Inflammatory macrophage treated with lipopolysaccharide for 1 hour (primary cell): ENCODE data around the gene SEPTIN8.

Experiments
- DNase-seq, 2 donors: peaks; one replicate each; pipeline ENCODE4 v3.0.0-alpha.2; 2020 to 2022

Gene SEPTIN8

GRCh38 chr5:132779961-132780360, 2.9 kb upstream of the SEPTIN8 start:
- DNase-seq: no peak

DNA sequence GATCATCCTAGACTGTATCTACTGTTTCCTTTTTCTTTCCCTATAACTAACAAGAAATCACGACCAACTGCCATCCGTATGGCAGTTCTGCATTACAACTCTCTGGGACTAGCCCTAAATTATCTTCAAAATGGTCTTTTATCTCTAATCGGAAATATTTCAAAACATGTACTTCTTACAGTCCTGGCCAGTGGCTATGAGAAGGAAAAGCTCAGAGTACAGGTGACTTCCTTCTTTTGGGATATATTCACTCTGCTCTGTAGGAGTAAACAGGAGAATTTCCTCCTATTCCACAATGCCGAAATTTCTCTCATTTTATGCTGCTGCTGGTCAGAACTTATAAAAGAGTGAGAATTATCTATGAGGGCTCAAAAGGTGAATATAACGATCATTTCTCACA, 1.8 kb upstream of the SEPTIN8 start:
- no peak for DNase-seq

DNA sequence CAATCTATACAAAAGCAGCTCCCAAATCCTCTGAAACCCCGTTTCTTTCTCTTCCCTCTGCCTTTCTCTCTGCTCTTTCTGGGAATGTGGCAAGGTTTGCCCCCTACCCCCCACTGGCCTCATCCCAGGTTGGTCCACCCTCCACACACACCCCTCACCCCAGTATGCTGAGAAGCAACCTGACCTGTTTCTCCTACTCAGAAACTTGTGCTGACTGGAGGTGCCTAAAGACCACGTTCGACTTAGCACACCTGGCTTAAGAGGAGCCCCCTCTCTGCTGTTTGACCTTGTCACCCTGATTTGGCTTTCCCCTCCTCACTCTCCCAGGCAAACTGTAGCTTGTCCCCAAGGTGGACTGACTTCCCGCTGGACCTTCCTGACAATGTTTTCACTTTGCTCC, 1.1 kb upstream of the SEPTIN8 start:
- DNase-seq: no peak

DNA sequence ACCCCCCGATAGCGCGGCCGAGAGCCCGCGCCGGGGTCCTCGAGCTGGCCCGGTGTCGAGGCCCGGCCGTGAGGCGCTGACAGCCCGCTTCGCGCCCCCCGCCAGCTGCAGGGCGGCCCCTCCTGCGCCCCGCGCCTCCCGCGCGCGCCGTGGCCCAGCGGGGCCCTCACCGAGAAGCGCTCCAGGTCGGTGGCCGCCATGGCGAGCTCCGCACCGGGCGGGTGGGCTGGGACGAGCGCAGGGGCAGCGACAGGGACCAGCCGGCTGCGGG, 166 bp downstream of the SEPTIN8 start:
- no peak for DNase-seq

GRCh38 chr5:132776131-132776937, 705 bp downstream of the SEPTIN8 start:
- no peak for DNase-seq

DNA sequence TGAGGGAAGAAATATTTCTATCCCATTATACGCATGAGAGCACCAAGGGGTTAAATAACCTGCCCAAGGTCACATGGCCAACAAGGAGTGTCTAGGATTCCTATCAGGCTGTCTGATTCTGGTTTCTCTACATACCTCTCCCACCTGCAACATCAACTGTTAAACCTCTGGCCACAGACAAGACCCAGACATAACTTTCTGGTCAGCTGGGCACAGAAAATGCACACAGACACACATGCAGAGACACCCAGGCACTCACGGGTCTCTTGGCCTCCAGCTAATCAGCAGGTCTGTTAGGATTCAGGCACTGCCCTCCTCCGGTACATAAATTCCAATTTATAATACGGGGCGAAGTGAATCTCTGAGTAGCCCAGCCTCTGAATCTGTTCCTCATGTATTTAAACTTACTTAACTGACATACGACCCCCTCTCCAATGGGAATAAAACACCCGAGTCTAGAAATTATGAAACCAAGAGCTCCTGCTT, 1.5 kb downstream of the SEPTIN8 start:
- DNase-seq: no peak

DNA sequence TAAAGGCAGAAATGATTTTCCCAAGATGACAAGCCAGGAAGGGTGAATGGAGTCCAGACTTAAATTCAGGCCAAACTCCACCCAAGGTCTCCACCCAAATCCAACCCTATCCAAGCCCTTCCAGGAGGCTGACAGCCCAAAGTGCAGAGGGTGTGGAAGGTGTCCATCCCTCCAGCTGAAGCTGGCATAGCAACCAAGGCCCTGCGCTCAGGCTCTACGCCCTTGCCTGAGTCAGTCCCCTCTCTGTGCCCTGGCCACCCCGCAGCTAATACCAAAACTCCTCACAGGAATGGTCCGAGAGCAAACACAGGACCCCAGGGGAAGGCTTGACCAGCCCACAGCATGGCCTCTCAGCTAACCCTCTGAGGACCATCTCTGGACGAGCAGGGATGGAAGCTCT, 2.1 kb downstream of the SEPTIN8 start:
- DNase-seq: no peak

DNA sequence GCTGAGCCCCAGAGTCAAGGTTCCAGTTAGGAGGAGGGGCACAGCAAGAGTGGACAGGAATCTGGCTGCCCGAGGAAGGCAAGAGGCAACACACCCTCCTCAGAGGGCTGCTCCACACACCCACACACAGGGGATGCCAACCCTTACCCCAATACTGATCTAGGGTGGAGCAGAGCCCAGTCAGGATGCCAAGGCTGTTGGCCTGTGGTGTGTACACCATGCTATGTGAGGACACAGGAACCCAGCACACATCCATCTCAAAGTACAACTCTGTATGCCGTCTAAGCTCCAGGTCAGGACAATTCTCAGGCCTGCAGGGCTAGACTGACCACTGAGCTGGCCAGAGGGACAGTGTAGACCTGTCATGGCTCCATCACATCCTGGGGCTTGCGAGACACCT, 2.6 kb downstream of the SEPTIN8 start:
- DNase-seq: no peak

DNA sequence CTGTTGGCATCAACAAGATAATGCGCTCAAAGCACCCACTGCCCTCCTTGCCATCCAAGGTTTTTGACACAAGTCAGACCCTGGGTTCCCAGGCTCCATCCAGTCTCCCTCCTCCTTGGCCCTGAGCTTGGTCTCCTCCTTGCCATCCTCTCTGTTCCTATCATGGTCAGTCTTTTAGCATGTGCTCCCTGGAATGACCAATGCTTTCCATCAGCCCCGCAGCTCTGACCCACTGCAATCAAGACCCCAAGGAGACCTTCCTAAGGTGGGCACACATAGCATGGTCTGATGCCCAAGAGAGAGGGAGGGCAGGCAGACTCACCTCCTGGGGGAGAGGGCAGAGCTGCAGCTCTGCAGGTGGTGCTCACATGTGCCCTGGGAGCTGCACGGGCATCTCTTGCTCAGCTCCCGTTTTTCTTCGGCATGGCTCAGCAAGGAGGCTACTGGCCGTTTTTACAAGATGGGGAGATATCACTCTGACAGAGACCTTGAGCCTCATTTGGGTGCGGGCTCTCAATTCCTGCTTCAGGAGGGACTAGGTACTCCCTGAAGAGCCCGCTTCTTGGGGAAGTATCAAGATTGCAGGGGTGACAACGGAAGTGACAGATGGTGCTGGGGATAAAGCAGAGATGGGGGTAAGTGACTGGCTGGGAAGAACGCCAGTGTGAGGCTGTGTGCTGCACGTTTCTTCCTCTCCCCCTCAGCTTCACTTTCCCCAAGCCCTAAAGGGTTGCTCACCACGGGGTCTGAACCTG, 3.3 kb downstream of the SEPTIN8 start:
- DNase-seq: no peak

- no peak for DNase-seq
These were observed 3.9 kb downstream of the SEPTIN8 start for GRCh38 chr5:132773114-132773513.

DNA sequence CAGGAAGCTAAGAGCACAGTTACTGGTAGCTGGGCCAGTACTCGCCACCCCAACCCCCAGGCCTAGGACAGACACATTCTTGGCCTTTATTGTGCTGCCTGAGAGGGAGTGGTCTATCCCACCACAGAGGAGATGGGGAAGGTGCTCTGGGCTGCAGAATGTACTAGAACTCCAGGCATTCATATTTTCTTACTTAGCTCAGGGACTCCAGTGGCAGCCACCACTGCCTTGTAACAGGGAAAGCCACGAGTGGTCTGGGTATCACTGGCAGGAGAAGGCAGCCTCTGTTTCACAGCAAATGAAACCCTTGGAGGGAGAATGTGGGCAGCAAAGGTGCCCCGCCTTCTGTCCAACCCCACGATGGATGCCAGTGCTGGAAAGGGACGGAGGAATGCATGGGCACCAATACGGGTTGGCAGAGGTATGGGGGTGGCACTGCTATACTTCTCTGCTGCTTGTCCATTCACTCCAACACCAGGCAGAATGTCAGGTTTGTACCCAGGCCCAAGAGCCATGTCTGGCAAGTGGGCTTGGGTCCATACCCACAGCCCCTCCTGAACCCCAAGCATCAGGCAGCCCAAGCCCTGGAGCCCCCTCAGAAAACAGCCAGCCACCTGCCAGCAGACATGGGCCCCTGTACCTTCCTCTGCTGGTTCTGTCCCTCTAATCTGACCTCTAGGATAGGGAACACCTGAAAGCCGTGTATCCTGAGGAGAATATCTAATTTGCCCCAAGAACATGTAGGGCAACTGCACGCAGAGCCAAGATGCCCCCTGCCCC, 4.6 kb downstream of the SEPTIN8 start:
- DNase-seq: no peak

DNA sequence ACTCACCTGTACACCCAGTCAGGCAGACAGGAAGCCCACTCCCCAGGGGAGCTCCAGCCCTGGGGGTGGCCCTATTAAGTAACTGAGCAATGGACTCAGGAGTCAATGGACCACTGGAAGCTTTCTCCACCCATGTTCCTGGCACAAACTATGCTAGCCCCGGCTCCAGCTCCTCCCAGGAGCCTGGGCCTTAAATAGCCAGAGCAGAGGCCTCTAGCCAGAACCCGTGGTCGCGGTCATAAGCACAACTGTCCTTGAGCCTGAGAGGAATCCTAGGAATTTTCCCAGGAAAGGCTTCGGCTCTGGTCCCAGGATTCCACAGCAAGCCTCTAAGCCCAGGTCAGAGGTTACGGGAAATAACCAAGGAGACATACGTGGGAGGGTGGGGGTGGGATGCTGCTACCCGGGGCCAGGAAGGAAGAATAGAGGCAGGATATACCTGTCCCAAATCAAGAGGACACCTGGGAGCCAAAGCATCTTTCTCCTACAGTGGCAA, 5.5 kb downstream of the SEPTIN8 start:
- no peak for DNase-seq

DNA sequence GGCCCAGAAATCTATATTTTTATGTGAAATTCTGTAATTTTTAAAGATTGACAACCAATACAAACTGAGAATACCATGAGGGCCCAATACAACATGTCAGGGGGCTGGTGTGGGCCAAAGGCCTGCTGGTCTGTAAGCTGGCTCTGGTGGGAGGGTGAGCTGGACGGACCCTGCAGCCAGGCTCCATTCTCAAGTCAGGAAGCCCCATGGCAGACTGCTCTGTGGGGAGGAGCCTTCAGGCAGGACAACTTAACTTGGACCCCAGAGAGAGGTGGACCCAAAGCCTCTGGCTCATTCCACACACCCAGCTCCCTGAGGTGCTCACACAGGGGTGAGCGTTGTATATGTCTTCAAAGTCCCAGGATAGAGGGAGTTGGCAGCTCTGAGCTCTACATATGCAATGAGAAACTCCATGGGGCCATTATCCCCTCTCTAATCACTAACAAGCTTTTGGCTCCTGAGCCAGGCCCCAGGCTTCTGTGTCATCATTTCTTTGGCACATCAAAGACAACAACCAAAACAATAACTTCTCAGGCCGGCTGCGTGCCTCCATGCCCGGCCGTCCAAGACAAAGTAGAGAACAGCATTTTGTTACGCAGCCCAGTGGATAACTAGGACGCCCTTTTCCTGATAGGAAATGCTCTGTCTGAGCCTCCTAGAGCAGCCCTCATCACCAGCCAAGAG, 6.4 kb downstream of the SEPTIN8 start:
- no peak for DNase-seq

DNA sequence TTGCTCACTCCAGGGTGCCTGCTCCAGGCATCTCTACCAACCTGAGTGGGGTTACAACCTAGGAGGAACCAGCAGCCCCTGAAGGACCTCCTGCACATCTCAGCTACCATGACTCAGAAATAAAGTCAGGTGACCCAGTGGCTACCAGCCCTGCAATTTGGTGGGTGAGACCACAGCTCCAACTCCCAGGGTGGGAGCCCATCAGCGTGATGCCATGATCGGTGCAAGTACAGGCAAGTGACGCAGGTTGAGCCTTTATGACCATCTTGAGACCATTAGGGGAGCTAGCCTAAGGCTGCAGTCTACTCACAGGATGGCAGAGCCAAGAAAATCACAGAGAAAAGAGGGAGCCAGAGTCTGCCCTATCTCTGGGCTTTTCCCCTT, 8.6 kb downstream of the SEPTIN8 start:
- DNase-seq: no peak

DNA sequence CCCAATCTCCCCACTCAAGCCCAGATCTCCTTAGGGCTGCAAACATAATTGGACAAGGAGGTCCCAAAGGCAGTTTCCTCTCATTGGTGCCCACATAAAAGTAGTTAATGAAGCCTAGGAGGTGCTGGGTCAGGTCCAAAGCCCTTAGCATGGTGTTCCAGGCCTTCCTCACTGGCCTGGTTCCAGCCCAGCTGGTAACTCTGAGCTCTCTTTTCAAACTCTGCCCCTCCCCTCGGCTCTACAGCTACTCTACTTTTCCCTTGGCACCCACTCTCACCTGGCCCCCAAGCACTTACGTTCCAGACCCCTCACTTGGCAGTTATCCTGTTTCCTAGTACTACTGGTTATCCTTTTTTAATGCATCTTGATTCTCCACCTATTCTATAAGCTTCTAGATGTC, 9.9 kb downstream of the SEPTIN8 start:
- DNase-seq: no peak

GRCh38 chr5:132766806-132767055, 10.3 kb downstream of the SEPTIN8 start:
- no peak for DNase-seq

- no peak for DNase-seq
These were observed 10.8 kb downstream of the SEPTIN8 start for GRCh38 chr5:132766020-132766805.

GRCh38 chr5:132765311-132766019, 11.6 kb downstream of the SEPTIN8 start:
- no peak for DNase-seq

DNA sequence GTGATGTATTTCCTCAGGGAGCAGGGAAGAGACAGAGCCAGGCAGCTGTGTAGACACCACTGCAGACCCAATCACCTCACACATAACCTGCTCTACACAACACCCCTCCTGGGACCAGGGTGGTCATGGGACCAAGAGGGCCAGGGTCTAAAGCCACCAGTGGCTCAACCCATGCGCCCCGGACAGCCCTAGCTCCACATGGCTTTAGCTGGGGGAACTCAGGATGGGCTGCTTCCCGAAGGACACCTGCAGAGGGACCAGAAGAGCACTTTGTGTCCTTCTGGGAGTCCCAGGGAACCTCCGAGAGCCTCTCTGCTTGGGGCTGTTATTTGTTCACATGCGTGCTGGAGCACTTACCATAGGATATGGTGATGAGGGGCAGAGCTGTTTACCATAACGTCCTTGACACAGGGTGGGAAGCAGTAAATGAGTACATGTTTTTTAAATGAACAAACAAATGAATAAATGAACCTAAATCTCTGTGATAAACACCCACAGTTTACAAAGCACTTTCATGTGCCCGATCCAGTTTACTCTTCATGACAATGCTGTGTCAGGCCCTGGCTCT, 12.3 kb downstream of the SEPTIN8 start:
- DNase-seq: no peak

- no peak for DNase-seq
These were observed 13.0 kb downstream of the SEPTIN8 start for GRCh38 chr5:132764051-132764450.
